Raji (cell line): ENCODE measurements around the gene CDC42EP4.

Experiments
- POLR2A ChIP-seq: IDR thresholded peaks from 2 replicates; pipeline ENCODE4 v1.6.1; 2011; ENCODE audit warnings: low read depth, low read length, control low read depth; ENCODE audit not compliant: insufficient read depth

The CDC42EP4 gene

DNA sequence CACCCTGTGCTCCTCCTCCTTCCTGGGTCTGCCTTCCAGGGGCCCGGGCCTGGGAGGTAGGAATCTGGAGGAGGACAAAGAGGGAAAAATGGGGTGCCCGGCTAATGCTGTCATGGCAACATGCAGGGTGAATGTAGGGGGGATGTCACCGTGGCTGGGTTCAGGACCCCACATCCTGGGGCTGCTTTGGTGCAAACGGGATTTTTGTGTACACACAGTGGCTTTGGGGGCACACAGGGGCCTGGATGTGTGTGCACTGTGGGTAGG, 37.0 kb upstream of the CDC42EP4 start:
- no peak for TF ChIP-seq POLR2A

GRCh38 chr17:73348018-73348828, 36.4 kb upstream of the CDC42EP4 start:
- no peak for TF ChIP-seq POLR2A

- TF ChIP-seq POLR2A, result no peak
Measured at GRCh38 chr17:73347351-73347750, 35.5 kb upstream of the CDC42EP4 start.

GRCh38 chr17:73346501-73347162, 34.8 kb upstream of the CDC42EP4 start:
- no peak for TF ChIP-seq POLR2A

DNA sequence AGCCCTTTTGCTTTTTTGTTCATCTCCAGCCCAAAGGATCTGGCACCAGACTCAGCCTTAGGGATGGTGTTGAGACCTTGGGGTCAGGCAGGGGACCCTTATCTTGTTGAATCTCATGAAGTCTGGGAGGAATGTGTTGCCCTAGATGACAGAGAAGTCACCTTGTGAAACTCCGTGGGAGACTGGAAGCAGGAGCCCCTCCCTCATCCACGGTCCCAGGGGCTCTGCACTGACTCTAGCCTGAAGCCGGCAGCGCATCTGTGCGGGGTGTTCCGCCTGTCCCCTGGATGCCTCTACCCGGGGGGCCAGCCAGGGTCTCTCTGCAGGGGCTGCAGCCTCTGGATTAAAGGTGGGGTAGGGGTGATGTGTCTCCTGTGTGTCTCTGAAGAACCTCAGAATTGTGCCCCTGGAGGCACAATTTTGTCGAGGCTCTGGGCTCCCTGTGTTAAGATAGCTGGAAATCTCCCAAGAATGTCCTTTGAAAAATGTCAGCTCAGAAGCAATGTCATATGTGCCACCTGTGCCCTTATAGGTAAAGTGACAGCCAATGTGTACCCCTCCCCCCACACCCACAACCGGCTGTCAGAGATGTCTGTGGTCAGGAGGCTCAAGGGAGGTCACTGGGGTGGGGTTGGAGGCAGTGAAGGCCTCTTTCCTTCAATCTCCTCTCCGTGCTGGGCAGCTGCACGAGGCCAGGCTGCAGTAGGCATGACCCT, 32.1 kb upstream of the CDC42EP4 start:
- TF ChIP-seq POLR2A, result no peak

DNA sequence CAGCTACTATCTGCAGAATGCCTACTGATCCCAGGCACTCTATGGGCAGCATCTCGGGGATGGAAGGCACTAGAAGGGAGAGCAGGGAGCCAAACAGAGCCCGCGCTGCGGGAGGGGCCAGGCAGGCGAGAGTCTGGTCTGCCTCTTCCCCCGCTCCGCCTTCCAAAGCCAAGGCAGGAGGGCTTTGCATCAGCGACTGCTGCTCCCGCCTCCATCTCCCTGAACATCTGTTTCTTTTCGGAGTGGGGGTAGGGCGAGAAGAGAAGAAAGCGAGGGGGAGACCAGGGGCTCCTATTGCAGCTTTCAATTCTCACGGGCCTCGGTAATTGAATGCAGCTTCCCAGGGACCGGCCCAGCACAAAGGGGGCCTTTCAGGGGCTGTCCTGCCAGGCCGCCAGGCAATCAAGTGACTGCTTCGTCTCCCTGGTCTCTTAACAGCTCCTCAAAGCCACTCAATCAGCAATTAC, 31.4 kb upstream of the CDC42EP4 start:
- no peak for TF ChIP-seq POLR2A

- no peak for TF ChIP-seq POLR2A
Measured at GRCh38 chr17:73342541-73343167, 30.9 kb upstream of the CDC42EP4 start.

DNA sequence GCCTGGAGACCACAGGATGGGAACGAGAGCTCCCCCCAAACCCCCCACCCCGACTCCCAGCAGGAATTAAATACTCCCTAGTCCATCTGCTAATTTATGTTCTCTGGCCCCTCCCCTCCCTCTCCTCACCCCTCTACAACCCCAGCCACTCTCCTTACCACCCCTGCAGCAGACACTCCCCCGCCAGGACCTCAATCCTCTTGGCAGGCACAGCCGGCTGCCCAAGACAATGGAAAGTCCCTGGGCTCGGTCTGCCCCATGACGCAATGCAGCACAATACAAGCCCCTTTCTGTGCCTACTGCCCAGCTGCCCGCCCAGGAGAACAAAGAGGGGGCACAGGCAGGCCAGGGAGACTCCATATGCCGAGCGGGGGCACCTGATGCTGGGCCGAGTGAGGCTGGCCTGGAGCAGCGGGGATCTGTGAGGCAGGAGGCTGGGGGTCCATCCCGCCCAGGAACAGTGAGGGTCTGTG, 30.3 kb upstream of the CDC42EP4 start:
- no peak for TF ChIP-seq POLR2A

GRCh38 chr17:73341350-73342049, 29.7 kb upstream of the CDC42EP4 start:
- TF ChIP-seq POLR2A, result no peak

- TF ChIP-seq POLR2A, result no peak
Measured at GRCh38 chr17:73340093-73340596, 28.3 kb upstream of the CDC42EP4 start.

DNA sequence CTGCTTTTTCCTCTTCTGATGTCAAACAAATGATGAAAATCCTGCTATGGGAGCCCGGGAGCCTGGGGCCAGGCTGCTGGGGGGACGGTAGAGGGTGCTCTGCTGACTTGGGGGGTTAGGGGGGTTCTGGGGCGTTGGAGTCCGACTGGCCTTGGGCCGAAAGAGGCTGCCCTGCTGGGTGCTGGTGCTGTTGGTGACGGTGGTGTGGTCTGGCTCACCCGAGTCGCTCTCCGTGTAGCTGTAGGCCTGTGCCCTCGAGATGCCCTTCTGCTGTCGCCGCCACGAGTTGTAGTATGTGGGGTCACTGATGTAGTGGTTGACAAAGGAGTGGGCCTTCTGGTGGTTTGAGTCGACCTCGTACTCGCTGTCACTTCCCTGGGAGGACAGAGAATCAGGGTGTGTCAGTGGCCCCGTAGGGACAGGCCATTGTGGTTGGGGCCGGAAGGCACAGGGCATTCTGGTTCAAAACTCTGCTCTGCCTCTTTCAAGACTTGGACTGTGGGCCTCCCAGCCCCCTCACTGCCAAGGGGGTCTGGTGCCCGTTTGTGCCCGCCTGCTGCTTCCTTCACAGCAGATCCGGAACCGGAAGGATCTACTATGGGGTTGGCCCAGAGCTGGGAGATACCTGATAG, 26.9 kb upstream of the CDC42EP4 start:
- no peak for TF ChIP-seq POLR2A

GRCh38 chr17:73338050-73338521, 26.3 kb upstream of the CDC42EP4 start:
- TF ChIP-seq POLR2A, result no peak

GRCh38 chr17:73337330-73337710, 25.5 kb upstream of the CDC42EP4 start:
- no peak for TF ChIP-seq POLR2A
